Measurements from ENCODE around the gene OGFOD1. TPM values are rescaled to one million over a fixed set of nuclear protein-coding genes. Genes with fewer than 3 reads are reported as not detected.

The OGFOD1 gene
- total and polyA plus RNA-seq, 2 of the 13 experiments (the other 11 are each of a cell fraction or from before 2014, with no cell fraction given): 35.2 to 81.3 TPM

DNA sequence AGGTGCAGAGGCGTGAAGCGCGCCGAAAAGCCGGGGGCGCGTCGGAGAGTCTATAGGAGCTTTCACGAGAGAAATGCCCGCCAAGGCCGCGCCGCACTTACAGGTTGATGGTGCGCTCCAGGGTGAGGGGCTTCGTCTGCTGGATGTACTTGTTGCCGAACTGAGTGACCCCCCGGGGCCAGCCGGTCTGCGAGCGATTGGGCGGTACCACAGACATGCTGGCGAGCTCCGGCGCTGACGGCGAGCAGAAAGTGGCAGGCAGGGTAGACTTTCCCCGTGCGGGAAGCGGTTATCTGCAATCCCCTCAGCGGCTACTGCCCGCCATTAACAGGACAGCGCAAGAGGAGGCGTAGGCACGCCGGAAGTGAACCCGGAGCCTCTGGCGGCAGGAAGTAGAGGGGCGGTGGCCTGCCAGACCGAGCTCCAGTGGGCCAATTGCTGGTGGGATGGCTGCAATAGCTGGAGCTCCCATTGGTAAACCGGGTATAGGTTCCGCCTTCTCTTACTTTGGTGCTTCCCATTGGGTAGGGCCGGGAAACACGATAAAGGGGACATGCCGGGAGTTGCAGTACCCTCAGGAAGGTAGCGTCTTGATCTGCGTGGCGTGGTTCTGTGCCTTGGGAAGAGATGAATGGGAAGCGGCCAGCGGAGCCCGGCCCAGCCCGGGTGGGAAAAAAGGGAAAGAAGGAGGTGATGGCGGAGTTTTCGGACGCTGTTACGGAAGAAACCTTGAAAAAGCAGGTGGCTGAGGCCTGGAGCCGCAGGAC is at the start of gene OGFOD1, which contains the start of gene NUDT21 (continued):
- TF ChIP-seq, protein P1, sequence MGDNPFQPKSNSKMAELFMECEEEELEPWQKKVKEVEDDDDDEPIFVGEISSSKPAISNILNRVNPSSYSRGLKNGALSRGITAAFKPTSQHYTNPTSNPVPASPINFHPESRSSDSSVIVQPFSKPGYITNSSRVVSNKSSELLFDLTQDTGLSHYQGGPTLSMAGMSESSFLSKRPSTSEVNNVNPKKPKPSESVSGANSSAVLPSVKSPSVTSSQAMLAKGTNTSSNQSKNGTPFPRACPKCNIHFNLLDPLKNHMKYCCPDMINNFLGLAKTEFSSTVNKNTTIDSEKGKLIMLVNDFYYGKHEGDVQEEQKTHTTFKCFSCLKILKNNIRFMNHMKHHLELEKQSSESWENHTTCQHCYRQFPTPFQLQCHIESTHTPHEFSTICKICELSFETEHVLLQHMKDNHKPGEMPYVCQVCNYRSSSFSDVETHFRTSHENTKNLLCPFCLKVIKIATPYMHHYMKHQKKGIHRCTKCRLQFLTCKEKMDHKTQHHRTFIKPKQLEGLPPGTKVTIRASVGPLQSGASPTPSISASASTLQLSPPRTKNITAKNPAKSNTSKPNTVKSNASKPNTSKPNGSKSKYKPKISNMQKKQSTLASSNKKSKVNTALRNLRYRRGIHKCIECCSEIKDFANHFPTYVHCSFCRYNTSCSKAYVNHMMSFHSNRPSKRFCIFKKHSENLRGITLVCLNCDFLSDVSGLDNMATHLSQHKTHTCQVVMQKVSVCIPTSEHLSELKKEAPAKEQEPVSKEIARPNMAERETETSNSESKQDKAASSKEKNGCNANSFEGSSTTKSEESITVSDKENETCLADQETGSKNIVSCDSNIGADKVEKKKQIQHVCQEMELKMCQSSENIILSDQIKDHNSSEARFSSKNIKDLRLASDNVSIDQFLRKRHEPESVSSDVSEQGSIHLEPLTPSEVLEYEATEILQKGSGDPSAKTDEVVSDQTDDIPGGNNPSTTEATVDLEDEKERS (CRISPR knock-in tag; IDR thresholded peaks at IDR 0.05): peak; percentile 43; the same call in 1 of the 2 replicates
- TF ChIP-seq PTBP1 (IDR thresholded peaks at IDR 0.05; ENCODE audit: low read depth, low read length, poor library complexity, severe bottlenecking) (no peak), RFX1 (IDR thresholded peaks at IDR 0.05) (no peak), ZNF816 (CRISPR knock-in tag; IDR thresholded peaks at IDR 0.05; ENCODE audit: borderline replicate concordance) (peak; percentile 100), FOXK2 (IDR thresholded peaks at IDR 0.05) (peak; percentile 41; the same call in 1 of the 2 replicates), ZEB1 (IDR thresholded peaks at IDR 0.05; ENCODE audit: insufficient replicate concordance, low read depth) (peak; percentile 27), THAP11 (CRISPR knock-in tag; IDR thresholded peaks at IDR 0.05) (peak; percentile 96), NFKB2 (CRISPR knock-in tag; IDR thresholded peaks at IDR 0.05; ENCODE audit: borderline replicate concordance) (peak; percentile 90; the same call in 1 of the 2 replicates), ZSCAN22 (CRISPR knock-in tag; IDR thresholded peaks at IDR 0.05) (no peak), ZNF510 (CRISPR knock-in tag; IDR thresholded peaks at IDR 0.05; ENCODE audit: low read depth) (no peak; the same call in 1 of the 2 replicates), SNAI1 (CRISPR knock-in tag; IDR thresholded peaks at IDR 0.05; ENCODE audit: borderline replicate concordance) (peak; percentile 9; the same call in 1 of the 2 replicates), RBM39 (IDR thresholded peaks at IDR 0.05; ENCODE audit: low read depth, low read length, poor library complexity, severe bottlenecking) (peak; percentile 70), ZNF383 (CRISPR knock-in tag; IDR thresholded peaks at IDR 0.05; ENCODE audit: borderline replicate concordance) (no peak), PCBP1 (IDR thresholded peaks at IDR 0.05; ENCODE audit: borderline replicate concordance, low read depth, low read length) (no peak)
- TF ChIP-seq, protein P2, sequence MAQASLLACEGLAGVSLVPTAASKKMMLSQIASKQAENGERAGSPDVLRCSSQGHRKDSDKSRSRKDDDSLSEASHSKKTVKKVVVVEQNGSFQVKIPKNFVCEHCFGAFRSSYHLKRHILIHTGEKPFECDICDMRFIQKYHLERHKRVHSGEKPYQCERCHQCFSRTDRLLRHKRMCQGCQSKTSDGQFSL (CRISPR knock-in tag; IDR thresholded peaks at IDR 0.05): 0 out of 2 replicates have a peak, but pooled peaks have one; percentile 53
- TF ChIP-seq, protein P3, sequence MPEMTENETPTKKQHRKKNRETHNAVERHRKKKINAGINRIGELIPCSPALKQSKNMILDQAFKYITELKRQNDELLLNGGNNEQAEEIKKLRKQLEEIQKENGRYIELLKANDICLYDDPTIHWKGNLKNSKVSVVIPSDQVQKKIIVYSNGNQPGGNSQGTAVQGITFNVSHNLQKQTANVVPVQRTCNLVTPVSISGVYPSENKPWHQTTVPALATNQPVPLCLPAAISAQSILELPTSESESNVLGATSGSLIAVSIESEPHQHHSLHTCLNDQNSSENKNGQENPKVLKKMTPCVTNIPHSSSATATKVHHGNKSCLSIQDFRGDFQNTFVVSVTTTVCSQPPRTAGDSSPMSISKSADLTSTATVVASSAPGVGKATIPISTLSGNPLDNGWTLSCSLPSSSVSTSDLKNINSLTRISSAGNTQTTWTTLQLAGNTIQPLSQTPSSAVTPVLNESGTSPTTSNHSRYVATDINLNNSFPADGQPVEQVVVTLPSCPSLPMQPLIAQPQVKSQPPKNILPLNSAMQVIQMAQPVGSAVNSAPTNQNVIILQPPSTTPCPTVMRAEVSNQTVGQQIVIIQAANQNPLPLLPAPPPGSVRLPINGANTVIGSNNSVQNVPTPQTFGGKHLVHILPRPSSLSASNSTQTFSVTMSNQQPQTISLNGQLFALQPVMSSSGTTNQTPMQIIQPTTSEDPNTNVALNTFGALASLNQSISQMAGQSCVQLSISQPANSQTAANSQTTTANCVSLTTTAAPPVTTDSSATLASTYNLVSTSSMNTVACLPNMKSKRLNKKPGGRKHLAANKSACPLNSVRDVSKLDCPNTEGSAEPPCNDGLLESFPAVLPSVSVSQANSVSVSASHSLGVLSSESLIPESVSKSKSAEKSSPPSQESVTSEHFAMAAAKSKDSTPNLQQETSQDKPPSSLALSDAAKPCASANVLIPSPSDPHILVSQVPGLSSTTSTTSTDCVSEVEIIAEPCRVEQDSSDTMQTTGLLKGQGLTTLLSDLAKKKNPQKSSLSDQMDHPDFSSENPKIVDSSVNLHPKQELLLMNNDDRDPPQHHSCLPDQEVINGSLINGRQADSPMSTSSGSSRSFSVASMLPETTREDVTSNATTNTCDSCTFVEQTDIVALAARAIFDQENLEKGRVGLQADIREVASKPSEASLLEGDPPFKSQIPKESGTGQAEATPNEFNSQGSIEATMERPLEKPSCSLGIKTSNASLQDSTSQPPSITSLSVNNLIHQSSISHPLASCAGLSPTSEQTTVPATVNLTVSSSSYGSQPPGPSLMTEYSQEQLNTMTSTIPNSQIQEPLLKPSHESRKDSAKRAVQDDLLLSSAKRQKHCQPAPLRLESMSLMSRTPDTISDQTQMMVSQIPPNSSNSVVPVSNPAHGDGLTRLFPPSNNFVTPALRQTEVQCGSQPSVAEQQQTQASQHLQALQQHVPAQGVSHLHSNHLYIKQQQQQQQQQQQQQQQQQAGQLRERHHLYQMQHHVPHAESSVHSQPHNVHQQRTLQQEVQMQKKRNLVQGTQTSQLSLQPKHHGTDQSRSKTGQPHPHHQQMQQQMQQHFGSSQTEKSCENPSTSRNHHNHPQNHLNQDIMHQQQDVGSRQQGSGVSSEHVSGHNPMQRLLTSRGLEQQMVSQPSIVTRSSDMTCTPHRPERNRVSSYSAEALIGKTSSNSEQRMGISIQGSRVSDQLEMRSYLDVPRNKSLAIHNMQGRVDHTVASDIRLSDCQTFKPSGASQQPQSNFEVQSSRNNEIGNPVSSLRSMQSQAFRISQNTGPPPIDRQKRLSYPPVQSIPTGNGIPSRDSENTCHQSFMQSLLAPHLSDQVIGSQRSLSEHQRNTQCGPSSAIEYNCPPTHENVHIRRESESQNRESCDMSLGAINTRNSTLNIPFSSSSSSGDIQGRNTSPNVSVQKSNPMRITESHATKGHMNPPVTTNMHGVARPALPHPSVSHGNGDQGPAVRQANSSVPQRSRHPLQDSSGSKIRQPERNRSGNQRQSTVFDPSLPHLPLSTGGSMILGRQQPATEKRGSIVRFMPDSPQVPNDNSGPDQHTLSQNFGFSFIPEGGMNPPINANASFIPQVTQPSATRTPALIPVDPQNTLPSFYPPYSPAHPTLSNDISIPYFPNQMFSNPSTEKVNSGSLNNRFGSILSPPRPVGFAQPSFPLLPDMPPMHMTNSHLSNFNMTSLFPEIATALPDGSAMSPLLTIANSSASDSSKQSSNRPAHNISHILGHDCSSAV (CRISPR knock-in tag; IDR thresholded peaks at IDR 0.05; ENCODE audit: borderline replicate concordance): no peak

Data from HepG2 (cell line).